Measurements from ENCODE around the gene GALNTL6.

DNA sequence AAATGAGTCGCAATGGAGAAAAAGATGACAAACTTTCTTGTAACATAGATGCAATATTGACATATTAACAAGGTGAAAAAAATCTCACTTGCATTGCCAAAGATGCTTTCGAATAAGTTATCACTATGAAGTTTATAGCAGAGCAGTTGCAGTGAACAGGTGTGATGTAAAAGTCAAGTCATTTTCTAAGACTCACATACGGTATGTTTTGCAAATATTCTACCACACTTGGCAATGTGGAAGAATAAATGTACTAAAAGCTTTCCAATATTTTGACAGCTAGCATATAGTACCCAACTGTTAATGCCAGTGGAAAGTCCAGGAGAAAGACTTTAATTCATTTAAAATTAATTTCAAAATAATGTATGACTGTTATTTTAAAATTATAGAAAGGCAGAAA, 76.5 kb downstream of the GALNTL6 start:
- TF ChIP-seq EZH2 (IDR thresholded peaks at IDR 0.05; ENCODE audit: insufficient read depth, poor library complexity, severe bottlenecking) = no peak
- TF ChIP-seq EZH2phosphoT487 (IDR thresholded peaks at IDR 0.05; ENCODE audit: insufficient read depth, low read depth) = no peak
